DMS153 (cell line): ENCODE data around the gene ACTN4.

Experiments
- DNase-seq: peaks from one replicate; lab custom pipeline; 2025; lab: John Stamatoyannopoulos, UW

ACTN4 gene

DNA sequence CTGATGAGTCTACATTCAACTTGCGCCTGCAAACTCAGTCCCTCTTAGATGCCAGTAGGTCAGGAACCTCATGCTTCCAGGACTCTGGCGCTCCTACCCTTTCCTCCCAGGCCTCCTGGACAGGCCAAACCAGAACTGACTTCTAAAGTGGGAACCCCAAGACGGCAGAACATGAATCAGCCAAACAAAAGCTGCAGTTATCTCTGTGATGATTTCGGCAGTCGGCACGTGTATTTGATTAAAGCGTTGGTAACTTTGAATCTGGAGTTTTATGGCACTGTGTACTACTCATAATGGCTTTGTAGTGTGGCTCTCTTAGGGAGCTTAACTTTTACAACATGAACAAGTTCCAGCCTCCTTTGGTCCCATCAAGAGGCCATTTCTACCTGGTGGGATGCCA lies 13.7 kb downstream of the ACTN4 start:
- no peak for DNase-seq

DNA sequence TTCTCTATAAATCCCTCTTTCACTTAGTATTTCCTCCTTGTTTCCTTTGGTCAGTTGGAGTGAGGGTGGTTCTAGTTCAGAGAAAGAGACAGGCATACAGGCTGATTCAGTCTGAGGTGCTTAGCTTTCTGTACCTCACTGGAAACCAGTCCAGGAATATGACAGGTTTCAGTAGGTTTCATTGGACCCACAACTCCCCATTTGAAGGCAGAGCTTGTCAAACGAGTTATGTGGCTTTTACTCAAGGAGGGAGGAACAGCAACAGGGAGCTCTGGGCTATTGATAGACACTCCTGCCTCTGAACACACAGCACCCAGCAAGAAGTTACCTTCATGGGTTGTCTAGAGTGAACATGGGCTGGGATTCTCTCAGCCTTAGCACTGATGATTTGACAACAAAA lies 14.5 kb downstream of the ACTN4 start:
- no peak for DNase-seq

DNA sequence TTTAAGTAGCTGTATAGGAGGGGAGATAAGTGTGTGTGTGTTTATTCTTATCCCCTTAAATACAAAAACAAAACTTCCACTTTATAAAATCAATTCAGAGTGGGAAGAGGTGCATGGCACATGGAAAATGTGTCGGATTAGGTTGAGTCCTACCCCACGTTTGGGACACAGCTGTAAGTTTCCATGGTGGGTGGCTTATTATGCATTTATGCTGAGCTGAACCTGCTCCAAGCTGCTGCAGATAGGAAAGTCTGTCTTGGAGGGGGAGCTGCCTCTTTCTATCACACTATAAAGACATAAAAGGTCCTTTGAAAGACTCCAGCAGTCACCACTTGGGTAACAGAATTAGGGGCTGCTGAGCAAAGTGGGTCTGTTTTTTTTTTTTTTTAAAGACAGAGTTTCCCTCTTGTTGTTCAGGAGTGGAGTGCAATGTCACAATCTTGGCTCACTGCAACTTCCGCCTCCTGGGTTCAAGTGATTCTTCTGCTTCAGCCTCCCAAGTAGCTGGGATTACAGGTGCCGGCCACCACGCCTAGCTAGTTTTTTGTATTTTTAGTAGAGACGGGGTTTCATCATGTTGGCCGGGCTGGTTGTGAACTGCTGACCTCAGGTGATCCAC lies 15.2 kb downstream of the ACTN4 start:
- DNase-seq, result no peak

DNA sequence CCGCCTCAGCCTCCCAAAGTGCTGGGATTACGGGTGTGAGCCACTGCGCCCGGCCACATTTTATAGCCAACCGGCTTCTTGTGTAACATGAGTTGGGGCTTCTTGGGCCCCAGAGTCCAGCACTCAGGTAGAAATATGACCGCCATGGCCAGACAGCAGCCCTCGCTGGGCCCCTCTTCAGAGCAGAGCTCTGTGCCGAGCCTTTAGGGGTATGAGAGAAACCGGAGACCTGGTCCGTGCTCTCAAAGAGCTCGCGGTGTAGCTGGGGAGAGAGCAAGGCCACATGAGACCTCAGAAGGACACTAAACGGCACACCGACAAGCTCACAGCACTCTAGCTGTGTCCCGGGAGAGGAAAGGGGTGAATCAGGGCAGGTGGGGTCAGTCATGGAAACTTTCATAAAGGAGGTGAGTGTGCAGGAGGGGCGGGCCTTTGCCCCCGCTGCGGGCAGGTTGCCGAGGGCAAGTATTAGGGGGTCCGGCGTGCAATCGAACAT lies 15.8 kb downstream of the ACTN4 start:
- no peak for DNase-seq

DNA sequence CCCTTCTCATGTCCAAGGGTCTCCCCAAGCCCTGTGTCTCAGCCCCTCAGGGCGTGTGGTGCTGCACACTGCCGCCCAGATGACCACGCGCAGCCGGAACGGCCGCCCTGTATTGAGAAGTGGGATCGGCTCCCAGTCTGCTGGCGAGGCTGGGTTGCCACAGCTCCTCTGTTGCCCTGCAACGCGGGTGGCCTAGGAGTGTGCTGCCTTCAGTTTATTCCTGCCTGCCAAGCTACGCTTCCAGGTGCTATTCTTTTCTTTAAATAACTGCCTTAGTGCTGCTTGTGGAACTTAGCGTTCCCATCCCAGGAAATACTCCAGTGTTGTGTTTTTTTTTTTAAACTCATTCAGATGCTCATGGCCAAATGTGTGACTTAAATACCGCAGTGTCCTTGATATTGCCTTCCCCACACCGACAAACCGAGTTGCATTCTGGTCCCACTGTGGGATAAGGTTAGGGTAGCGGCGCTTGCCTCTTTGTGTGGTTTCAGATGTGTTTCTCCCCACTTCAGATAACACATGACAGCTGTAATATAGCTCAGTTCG lies 16.6 kb downstream of the ACTN4 start:
- no peak for DNase-seq

DNA sequence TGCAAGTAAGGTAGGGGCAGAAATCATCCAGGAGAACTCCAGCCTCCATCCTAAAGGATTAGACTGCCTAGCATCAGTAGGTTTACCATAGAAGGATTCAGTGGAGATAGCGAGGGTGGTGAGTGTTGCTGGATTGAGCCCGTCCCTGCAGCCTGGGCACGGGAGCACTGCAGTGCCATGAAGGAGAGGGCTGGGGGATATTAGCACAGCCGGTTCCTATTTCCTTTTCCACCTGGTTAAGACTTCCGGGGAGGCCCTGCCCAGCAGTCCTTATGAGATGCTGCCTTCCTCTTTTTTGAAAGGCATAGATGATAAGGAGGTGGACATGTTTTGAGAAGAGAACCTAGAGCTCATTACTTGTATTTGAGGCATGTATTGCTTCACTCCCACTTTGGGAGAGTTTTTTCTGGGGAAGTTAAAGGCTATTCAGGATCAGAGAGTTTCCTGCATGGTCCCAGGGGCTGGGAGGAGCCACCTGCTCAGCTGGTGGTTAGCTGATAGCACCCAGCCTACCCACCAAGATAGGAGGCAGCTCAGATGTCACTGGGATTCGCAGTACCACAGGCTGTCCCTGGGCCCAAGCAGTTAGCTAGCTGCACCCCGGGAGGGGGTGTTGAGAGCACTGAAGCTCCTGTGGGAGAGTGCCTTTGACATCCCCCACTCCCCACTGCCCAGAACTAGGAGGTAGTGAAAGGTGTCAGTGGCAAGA lies 17.2 kb downstream of the ACTN4 start:
- DNase-seq, result no peak

DNA sequence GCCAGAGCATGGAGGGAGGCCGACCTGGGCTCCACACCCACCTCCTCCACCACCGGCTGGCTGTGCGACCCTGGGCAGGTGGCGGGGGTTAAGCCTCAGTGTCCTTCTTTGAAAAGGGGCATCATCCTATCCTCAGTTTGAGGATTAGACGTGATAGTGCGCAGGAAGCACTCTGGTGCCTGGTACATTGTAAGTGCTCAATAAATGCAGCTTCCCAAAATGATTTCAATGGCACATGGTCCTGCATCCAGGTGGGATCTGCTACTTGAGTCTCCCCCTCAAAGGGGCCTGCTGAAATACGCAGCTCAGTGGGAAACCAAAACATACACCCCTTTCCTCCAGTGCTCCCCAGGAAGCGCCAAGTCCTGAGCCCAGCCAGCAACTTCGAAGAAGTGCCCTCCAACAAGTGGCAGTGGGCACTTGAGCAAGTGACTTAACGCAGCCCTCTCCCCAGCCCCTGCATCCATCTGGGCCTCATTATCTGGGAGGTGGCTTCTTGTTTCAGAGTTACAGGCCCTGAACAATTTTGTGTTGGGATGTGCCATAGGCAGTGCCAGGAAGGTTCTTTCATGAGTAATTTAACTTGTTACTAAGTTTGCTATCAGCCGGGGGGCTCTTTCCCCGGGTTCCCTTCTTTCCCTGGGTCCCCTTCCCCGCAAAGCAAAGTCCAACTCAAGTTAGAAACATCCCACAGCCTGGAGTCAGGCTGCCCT lies 17.9 kb downstream of the ACTN4 start:
- DNase-seq, result no peak

DNA sequence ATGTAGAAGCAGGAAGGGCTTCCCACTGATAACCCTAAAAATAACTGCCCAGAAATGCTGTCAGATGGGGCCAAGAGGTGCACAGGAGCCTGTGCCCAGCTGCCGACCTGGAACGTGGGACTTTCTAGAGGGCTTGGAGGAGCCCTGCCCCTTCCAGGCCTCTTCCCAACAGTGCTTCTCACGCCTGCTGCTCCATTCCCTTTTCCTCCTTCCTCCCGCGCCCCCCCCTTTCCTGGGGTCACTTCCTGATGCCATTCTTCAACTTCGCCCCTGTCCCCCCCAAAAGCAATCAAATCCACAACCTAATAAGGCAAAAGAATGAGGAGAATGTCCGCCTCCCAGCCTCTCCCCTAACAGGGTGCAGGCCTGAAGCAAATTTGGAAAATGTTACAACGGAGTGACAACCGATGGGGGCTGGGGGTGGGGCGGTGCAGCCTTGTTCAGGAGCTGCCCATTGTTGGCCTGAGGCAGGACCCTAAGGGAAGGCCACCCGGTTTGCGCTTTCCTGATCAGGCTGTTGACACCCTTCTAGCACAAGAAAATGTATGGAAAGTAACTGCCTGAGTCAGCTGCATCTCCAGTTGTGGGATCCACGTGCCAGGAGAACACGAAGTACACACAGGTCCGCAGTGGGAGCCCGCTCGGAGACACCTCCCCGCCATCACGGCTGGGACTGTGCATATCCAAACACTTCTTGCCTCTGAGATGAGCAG lies 18.7 kb downstream of the ACTN4 start:
- no peak for DNase-seq

DNA sequence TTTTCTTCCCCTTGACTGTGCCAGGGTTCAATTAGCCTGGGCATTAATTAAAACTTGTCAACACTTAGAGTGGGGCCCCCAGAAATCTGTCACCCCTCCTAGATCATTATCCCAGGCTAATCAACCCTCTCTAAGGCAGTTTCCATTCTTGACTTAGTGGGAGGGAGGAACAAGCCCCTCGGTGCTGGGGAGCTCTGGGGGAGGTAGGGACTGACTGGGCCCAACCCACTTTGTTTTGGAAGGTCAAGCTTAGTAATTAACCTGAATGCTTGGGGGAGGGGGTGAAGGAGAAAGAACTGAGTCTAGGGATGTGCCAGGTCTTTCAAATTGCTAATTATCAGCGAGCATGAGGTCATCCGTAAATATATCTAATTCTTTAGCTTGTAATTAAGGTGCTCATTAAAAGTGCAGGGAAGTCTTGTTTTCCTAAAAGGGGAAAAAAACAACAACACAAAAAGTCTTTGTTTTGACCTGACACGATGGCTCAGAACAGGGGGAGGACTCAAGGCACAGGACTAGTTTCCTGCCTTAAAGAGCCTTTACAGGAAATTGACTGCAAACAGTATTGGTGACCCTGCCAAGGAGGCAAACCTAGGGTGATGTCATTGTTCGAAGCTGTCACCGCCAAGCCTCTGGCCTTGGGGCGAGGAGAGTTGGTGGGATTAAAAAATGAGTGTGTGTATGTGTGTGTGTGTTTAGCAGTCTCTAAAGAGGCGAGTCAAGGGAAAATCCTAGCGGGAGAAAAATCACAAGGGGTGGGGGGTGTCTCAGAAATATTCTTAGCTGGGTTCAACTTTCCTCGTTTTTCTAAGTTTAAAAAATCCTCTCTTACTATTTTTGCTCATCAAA lies 19.4 kb downstream of the ACTN4 start:
- DNase-seq, result no peak

DNA sequence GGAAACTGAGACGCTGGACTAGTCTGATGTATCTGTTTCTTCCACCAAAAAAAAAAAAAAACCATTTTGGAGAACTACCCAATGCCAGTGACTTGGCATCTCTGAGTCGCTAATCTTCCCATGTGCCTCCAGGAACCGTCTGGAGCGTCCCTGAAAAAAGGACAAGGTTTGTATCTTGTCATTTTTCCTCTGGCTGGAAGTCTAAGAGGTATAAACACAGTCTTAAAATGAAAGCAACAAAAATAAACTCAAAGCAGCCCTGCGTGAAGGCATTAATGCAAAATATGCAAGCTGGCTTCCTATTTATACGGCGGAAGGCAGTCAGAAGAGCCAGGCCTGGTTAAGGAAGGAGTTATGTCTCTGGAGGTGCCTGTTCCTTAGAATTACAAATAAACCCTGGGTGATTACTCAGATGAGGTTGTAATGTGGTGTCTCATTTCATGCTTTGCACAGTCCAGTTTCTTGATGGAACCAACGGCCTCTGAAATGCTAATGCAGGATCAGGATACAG lies 20.3 kb downstream of the ACTN4 start:
- DNase-seq, result no peak

DNA sequence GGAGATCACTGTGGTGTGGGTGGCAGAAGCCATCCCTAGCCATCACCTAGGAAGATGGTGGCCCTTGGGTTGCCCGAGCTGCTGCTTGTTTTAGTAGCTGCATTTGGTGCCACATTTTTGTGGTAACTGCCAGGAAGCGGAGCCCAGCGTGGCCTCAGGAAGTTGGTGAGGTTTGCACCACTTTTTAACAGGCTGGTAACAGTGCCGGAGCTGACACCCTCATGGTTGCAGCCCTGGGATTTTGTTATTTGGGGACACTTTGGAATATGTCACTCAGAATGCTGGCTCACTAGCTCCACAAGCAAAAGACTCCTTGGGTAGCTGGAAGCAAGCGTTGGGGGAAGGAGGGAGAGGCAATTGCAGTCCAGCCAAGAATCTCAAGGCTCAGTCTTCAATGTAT lies 22.1 kb downstream of the ACTN4 start:
- no peak for DNase-seq

DNA sequence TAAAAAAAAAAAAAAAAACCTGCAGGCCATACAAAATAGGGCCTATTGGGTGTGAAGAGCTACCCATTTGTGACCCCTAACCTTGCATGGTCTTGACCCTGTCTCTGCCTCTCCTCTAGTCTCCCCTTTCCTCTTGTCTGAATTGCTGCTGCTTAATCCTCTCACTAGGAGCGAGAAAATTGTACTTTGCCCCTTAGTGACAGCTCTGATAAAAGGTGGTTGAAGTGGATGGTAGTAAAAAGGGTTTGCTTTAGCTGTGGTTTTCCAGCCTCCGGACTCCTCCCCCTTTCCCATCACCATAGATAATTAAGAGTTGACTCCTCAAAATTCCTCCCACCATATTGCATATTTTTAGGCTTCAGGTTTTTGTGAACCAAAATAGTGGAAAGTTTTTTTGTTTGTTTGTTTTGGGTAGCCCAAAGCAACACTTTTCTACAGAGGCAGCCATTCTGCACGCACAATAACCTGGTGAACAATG lies 23.5 kb downstream of the ACTN4 start:
- DNase-seq, result no peak

DNA sequence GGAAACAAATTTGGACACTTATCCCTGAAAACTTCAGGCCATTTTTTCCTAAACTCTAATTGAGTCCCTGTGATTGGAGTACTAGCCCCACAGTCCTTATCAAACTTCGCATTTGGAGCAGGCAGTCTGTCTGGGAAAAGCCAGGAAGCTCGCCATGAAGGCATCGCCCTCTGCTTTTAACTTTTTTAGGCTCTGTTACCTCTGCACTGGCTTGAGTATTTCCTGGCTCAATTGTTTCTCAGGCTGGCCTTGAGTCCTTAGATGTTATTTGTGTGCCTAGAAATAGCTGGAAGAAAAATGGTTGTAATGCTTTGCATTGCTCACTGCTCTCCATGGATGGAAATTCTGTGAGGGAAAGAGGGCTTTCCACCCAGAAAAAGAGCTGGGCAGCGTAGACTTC lies 24.2 kb downstream of the ACTN4 start:
- DNase-seq, result no peak

DNA sequence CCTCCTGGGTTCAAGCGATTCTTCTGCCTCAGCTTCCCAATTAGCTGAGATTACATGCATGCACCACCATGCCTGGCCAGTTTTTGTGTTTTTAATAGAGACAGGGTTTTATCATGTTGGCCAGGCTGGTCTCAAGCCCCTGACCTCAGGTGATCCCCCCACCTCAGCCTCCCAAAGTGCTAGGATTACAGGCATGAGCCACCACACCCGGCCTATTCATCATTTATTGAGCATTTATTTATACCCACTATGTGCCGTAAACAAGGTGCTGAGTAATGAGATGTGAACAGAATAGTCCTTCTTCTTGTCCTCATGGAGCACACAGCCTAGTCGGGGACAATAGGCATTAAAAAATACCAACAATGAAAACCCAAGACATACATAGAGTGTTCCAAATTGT lies 25.6 kb downstream of the ACTN4 start:
- DNase-seq, result no peak

DNA sequence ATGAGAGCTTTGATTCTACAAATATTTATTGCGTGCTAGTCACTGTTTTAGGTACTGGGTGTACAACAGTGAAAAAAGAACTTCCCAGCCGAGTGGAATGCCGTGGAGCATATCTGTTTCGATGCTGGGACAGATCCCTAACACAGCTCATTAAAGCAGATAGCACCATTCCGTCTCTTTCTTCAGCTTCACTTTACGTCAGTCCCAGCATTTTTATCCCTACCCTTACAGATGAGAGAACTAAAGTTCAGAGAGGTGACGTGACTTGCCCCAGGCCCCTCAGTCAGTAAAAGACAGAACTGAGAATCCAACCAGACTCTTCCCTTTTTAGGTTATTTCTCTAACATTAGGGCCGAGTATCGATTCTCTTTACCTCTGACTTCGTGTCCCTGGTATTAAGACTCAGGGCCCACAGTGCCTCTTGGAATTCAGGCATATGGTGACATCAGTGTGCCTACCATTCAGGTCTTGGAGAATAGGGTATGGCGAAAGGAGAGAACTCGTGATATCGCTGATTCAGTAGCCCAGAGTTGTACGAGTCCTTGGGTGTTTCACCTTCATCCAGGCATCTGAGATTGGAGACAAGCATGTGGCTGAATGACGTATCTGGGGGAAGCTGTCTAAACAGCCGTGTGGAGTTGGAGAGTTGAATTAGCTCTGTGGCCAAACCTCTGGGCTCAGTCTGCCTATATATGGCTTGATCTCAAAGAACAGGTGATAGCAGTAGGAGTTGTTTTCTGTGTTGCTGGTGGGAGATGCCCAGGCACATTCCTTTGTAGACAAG lies 27.1 kb downstream of the ACTN4 start:
- DNase-seq, result no peak

DNA sequence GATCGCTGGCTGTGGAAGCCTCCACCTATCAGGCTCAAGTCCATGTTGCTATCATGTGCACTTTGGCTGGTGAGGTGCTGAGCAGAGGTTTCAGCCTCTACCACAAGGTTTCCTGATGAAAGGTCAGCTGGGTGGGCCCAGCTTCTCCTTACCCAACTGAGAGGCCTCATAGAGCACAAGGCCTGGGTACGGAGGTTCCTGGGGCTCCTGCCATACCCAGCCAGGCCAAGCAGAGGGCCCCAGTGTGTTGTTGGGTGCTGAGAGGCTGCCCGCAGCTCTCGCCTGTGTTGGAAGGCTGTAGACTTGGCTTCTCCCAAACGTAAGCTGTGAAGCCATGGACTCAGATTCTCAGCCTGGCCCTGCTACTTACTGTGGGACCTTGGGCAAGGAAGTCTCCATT lies 28.2 kb downstream of the ACTN4 start:
- DNase-seq, result no peak

DNA sequence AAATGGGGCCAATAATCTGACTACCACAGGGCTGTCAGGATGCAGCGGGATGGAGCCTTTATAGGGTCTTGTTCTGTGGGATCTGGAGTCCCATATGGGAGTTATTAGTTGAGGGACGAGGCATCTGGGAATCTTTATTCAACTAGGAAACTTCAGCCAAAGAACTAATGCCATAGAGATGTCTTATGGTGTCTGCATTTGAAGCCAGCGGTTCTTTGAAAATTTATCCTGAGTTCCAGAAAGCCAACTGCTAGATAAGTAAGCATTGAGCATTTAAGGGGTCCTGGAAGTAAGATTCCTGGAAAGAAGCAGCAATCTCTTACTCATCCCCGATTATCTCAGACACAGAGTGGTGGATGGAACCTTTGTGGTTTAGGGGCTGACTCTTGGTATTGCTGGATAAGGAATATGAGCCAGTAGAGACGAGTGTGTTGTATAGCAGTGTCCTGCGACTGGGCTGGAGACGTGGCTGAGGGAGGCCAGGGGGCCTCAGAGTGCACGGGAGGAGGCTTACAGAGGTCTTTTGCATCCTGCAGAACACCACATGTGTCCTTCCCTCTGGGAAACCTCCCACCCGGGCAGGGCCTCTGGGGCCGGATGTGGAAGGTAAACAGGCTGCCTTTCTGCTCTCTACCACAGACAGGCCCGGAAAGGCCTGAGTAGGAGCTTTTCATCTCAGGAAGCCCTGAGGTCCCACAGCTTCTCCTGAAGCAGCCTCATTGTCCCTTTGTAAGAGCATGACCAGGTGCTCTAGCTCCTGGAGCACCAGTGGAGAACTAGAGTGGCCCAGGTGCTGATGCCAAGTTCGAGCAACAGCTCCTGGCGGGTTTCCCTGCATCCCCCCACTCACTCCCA lies 28.8 kb downstream of the ACTN4 start:
- DNase-seq, result no peak

DNA sequence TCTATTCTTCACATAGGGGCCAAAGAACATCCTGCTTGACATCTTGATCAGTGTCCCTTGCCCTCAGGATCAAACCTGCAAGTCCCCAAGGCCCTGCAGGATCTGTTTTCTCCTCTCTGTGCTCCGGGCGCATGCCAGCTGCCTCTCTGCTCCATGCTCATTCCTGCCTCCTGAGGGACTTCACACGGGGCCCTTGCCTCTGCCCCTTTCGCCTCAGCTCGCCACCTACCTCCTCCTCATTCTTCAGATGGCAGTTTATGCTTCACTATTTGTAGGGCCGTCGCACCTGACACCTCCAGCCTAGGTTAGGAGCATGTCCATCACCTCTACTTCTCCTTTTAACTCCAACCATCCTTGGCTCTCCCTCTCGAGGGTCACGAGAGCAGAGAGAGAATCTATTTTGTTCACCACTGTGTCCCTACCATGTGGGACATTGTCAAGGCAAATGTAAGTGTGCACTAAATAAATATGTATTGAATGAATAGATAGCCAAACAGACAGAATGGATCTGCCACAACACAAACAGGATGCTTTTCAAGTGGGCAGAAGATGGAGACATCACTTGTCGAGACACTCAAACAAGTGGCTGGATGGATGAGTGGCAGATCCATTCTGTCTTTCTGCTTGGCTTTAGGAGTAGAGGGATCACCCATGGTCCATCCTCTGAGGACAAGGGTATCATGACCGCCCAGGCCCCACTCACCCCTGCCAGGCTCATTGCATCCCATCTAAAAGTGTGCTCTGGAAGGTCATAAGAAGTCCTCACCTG lies 29.6 kb downstream of the ACTN4 start:
- no peak for DNase-seq
